RWPE2 (cell line): ENCODE data around the gene FANCC.

Experiments used
- ATAC-seq: fragments of 200-7000 bp; cut with Tn5 transposase; 3 replicates; pipeline ENCODE4 v1.9.1; 2021; ENCODE audit warnings: low read depth
- DNase-seq: peaks from one replicate; pipeline ENCODE4 v3.0.0-alpha.2; 2020; ENCODE audit warnings: low spot score
- H3K27ac ChIP-seq: fragments of 450-650 bp; 2 replicates; pipeline ENCODE4 v1.5.1; 2017; ENCODE audit warnings: mild to moderate bottlenecking; ENCODE audit not compliant: poor library complexity, severe bottlenecking
- H3K27me3 ChIP-seq: fragments of 250-450 bp; sonication (Bioruptor Pico); 2 replicates; pipeline ENCODE4 v1.5.1; 2021; ENCODE audit warnings: mild to moderate bottlenecking, moderate library complexity; ENCODE audit not compliant: insufficient read depth, poor library complexity, severe bottlenecking
- H3K36me3 ChIP-seq: fragments of 250-450 bp; sonication (Bioruptor Pico); 2 replicates; pipeline ENCODE4 v1.5.1; 2020; ENCODE audit warnings: low read depth, mild to moderate bottlenecking, moderate library complexity
- H3K4me1 ChIP-seq: fragments of 250-450 bp; sonication (Bioruptor Pico); 2 replicates; pipeline ENCODE4 v1.5.1; 2021; ENCODE audit warnings: mild to moderate bottlenecking, moderate library complexity; ENCODE audit not compliant: insufficient read depth, poor library complexity, severe bottlenecking
- H3K4me3 ChIP-seq: fragments of 250-450 bp; sonication (Bioruptor Pico); 2 replicates; pipeline ENCODE4 v1.5.1; 2021; ENCODE audit warnings: mild to moderate bottlenecking, moderate library complexity; ENCODE audit not compliant: severe bottlenecking
- H3K9me3 ChIP-seq: fragments of 250-450 bp; sonication (Bioruptor Pico); 2 replicates; pipeline ENCODE4 v1.5.1; 2021; ENCODE audit warnings: mild to moderate bottlenecking, moderate library complexity; ENCODE audit not compliant: severe bottlenecking
- TF ChIP-seq, protein P1 (sequence below): fragments of 450-650 bp; IDR thresholded peaks from one replicate; pipeline ENCODE4 v1.5.1; 2017; ENCODE audit warnings: mild to moderate bottlenecking, moderate library complexity; ENCODE audit not compliant: poor library complexity, severe bottlenecking

The FANCC gene

GRCh38 chr9:95265960-95266359 lies 51.5 kb downstream of the FANCC start:
- ATAC-seq (no peak), DNase-seq (no peak)
- TF ChIP-seq, protein P1, sequence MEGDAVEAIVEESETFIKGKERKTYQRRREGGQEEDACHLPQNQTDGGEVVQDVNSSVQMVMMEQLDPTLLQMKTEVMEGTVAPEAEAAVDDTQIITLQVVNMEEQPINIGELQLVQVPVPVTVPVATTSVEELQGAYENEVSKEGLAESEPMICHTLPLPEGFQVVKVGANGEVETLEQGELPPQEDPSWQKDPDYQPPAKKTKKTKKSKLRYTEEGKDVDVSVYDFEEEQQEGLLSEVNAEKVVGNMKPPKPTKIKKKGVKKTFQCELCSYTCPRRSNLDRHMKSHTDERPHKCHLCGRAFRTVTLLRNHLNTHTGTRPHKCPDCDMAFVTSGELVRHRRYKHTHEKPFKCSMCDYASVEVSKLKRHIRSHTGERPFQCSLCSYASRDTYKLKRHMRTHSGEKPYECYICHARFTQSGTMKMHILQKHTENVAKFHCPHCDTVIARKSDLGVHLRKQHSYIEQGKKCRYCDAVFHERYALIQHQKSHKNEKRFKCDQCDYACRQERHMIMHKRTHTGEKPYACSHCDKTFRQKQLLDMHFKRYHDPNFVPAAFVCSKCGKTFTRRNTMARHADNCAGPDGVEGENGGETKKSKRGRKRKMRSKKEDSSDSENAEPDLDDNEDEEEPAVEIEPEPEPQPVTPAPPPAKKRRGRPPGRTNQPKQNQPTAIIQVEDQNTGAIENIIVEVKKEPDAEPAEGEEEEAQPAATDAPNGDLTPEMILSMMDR: no peak
- Histone ChIP-seq H3K4me1 (no peaks in the 10 kb centered on the region), H3K27me3 (no peaks in the 10 kb centered on the region), H3K27ac (no peak overlapping the region), H3K4me3 (no peak overlapping the region), H3K9me3 (no peaks in the 10 kb centered on the region), H3K36me3 (no peaks in the 10 kb centered on the region)

GRCh38 chr9:95264954-95265615 lies 52.4 kb downstream of the FANCC start:
- no peak for ATAC-seq
- TF ChIP-seq, protein P1: peak; percentile 46
- Histone ChIP-seq H3K4me1 (no peaks in the 10 kb centered on the region), H3K9me3 (no peaks in the 10 kb centered on the region), H3K36me3 (no peaks in the 10 kb centered on the region), H3K27me3 (no peaks in the 10 kb centered on the region), H3K27ac (no peak overlapping the region), H3K4me3 (no peak overlapping the region)
- no peak for DNase-seq

GRCh38 chr9:95261890-95262289 lies 55.6 kb downstream of the FANCC start:
- DNase-seq (no peak), ATAC-seq (no peak)
- Histone ChIP-seq H3K27ac (no peak overlapping the region), H3K36me3 (no peaks in the 10 kb centered on the region), H3K27me3 (no peaks in the 10 kb centered on the region), H3K4me3 (no peak overlapping the region), H3K4me1 (no peaks in the 10 kb centered on the region), H3K9me3 (no peaks in the 10 kb centered on the region)
- TF ChIP-seq, protein P1: no peak

- H3K4me1 ChIP-seq: no peaks in the 10 kb centered on the region
- TF ChIP-seq, protein P1: no peak
- H3K9me3 ChIP-seq: no peaks in the 10 kb centered on the region
- no peak for ATAC-seq
- no peak overlapping the region for H3K4me3 ChIP-seq
- no peak for DNase-seq
- 0 out of 2 replicates have a peak, but pooled peaks cover 15% of the 10 kb centered on the region for H3K36me3 ChIP-seq
- H3K27ac ChIP-seq: no peak overlapping the region
- H3K27me3 ChIP-seq: no peaks in the 10 kb centered on the region
Measured at GRCh38 chr9:95250462-95251221, 66.9 kb downstream of the FANCC start.

DNA sequence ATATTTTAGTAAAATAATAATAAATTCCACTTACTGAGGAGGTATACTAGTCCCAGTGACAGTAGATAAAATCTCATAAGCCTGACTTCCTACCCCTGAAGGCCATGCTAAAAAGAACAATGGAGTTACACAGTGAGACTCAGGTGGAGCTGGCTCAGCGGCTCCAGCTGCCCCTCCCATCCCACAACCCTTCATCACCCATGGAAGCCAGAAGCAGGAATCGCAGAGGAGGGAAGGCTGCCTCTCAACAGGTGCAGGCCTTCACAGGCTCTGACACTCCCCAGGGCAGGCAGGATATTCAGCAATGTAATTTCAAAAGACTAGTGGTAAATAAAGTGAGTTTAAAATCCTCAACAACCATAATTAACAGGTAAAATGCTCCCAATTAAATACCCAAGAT lies 67.5 kb downstream of the FANCC start:
- TF ChIP-seq, protein P1: no peak
- Histone ChIP-seq H3K27me3 (no peaks in the 10 kb centered on the region), H3K4me3 (no peak overlapping the region), H3K27ac (no peak overlapping the region), H3K9me3 (no peaks in the 10 kb centered on the region), H3K36me3 (peaks cover 19% of the 10 kb centered on the region; the same call in 1 of the 2 replicates), H3K4me1 (no peaks in the 10 kb centered on the region)
- ATAC-seq: no peak
- DNase-seq: no peak
